Measurements from ENCODE around the gene NT5C1A.

NT5C1A gene

GRCh38 chr1:39671433-39671792, 494 bp downstream of the NT5C1A start:
- peak overlapping the region; percentile 52 to 63 for H3K4me3 ChIP-seq
- H3K27me3 ChIP-seq: no peaks in the 10 kb centered on the region
- H3K27ac ChIP-seq: peak overlapping the region in 1 of 2 donors; percentile 9
- TF ChIP-seq CTCF (IDR thresholded peaks at IDR 0.05): no peak
- intact Hi-C loops (cut with DNase I; ENCODE audit: low total_unique reads): no loop called here
- no peaks in the 10 kb centered on the region for H3K36me3 ChIP-seq
- H3K4me1 ChIP-seq: peaks cover 0 to 21% (median 16%) of the 10 kb centered on the region in 4 donors
- peak; percentile 37 to 79 for DNase-seq
- H3K9me3 ChIP-seq: no peaks in the 10 kb centered on the region

DNA sequence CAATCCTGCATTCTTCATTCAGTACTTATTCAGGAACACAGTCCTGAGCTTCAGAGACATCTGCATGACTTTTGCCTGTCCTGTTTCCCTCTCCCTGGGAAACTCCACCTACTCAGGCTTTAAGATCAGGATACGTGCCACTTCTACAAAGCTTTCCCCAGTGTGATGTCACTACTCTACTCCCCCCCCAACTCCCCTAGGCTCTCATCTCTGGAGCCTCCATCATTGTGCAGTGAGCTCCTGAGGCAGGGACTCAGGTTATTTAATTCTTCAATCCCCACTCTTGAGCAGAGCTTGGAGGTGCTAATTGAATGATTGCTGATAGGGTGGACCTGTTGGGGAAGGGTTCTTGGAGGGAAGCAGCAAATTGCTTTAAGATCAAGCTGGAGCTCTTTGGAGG, 1.2 kb downstream of the NT5C1A start:
- no peak for TF ChIP-seq CTCF (IDR thresholded peaks at IDR 0.05)
- Histone ChIP-seq H3K4me1 (peaks cover 0 to 21% (median 16%) of the 10 kb centered on the region in 4 donors), H3K4me3 (no peak overlapping the region), H3K27me3 (no peaks in the 10 kb centered on the region), H3K27ac (no peak overlapping the region), H3K9me3 (no peaks in the 10 kb centered on the region), H3K36me3 (no peaks in the 10 kb centered on the region)
- intact Hi-C loops (cut with DNase I; ENCODE audit: low total_unique reads): no loop called here
- DNase-seq: no peak

DNA sequence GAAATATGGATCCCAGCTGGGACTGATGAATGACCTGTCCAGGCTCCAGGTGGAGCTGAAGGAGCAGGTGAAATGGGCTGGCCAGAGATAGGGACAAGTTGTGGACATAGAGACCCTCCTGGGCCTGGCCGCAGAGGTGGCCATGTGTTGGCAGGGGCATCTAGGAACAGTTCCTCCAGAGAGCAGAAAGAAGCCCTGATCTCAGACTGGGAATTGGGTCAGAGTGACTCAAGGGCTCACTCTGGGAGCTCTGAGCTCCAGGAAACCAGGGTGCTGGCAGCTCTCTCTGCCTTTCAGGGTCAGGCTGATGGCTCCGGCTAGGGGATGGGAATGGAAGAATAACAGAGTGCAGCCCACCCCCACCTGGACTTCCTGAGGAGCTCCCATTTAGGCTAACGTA, 3.0 kb downstream of the NT5C1A start:
- H3K9me3 ChIP-seq: no peaks in the 10 kb centered on the region
- intact Hi-C loops (cut with DNase I; ENCODE audit: low total_unique reads): loop anchor here (10.0 kb wide), 1 partner anchor 46 kb away; no protein-coding TSS in a partner anchor
- peaks cover 0 to 21% (median 16%) of the 10 kb centered on the region in 4 donors for H3K4me1 ChIP-seq
- no peak overlapping the region for H3K4me3 ChIP-seq
- H3K27ac ChIP-seq: no peak overlapping the region
- H3K36me3 ChIP-seq: no peaks in the 10 kb centered on the region
- H3K27me3 ChIP-seq: no peaks in the 10 kb centered on the region
- no peak for DNase-seq
- TF ChIP-seq CTCF (IDR thresholded peaks at IDR 0.05): no peak

DNA sequence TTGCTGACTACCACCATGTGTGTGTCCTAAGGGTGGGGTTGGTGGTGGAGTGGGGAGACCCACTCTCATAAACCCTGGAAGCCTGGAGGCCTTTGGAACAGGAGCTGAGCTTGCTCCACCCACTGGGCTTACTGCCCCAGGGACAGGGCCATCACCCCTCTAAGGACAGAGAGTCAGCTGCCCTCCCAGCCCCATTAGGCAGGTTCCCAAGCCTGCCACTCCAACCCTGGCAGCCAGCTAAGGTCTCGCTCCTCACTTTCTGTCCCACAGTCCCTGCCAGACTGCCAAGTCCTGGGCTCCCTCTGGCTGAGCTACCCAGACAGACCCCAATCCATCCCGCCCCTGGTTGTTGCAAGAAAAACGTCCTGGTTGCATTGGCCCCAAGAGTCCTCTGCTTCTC, 3.8 kb downstream of the NT5C1A start:
- TF ChIP-seq CTCF (IDR thresholded peaks at IDR 0.05): no peak
- Histone ChIP-seq H3K4me3 (no peak overlapping the region), H3K36me3 (no peaks in the 10 kb centered on the region), H3K4me1 (peaks cover 0 to 21% (median 16%) of the 10 kb centered on the region in 4 donors), H3K9me3 (no peaks in the 10 kb centered on the region), H3K27me3 (no peaks in the 10 kb centered on the region), H3K27ac (no peak overlapping the region)
- intact Hi-C loops (cut with DNase I; ENCODE audit: low total_unique reads): loop anchor here (10.0 kb wide), 1 partner anchor 47 kb away; no protein-coding TSS in a partner anchor
- no peak for DNase-seq

DNA sequence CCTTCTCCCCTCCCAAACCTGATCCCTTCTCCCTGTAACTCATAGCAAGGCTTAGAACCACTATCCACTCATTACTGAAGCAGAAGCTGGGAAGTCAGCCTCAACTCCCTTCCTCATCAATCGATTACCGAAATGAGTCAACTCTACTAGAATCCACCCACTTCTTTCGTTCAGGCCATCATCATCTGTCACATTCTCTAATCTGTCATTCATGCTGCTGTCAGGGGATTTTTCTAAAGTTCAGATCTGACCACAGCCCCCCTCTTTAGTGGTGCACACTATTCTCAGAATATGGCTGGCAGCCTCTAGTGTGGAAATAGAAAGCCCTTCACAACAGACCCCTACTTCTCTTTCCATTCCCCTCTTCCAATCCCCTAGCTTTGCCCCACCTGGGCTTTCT, 5.1 kb downstream of the NT5C1A start:
- no peak for TF ChIP-seq CTCF (IDR thresholded peaks at IDR 0.05)
- intact Hi-C loops (cut with DNase I; ENCODE audit: low total_unique reads): loop anchor here (10.0 kb wide), 1 partner anchor 48 kb away; no protein-coding TSS in a partner anchor
- no peak overlapping the region for H3K27ac ChIP-seq
- no peaks in the 10 kb centered on the region for H3K9me3 ChIP-seq
- no peak for DNase-seq
- H3K36me3 ChIP-seq: no peaks in the 10 kb centered on the region
- peaks cover 0 to 11% (median 9%) of the 10 kb centered on the region in 4 donors for H3K4me1 ChIP-seq
- H3K27me3 ChIP-seq: no peaks in the 10 kb centered on the region
- H3K4me3 ChIP-seq: no peak overlapping the region

GRCh38 chr1:39663559-39663958, 8.3 kb downstream of the NT5C1A start:
- H3K27ac ChIP-seq: no peak overlapping the region
- intact Hi-C loops (cut with DNase I; ENCODE audit: low total_unique reads): loop anchor here (5.0 to 10.0 kb wide), 2 partner anchors 51 to 71 kb away; no protein-coding TSS in a partner anchor
- TF ChIP-seq CTCF (IDR thresholded peaks at IDR 0.05): no peak

More at GRCh38 chr1:39663559-39663958, 8.3 kb downstream of the NT5C1A start:
- DNase-seq: no peak
- H3K9me3 ChIP-seq: no peaks in the 10 kb centered on the region
- no peaks in the 10 kb centered on the region for H3K4me1 ChIP-seq
- H3K36me3 ChIP-seq: no peaks in the 10 kb centered on the region
- no peaks in the 10 kb centered on the region for H3K27me3 ChIP-seq
- H3K4me3 ChIP-seq: no peak overlapping the region

All from tibial artery (tissue), 4 donors.